ENCODE data around the gene MYMK.

The MYMK gene

GRCh38 chr9:133472753-133473378, 51.9 kb downstream of the MYMK start:
- Histone ChIP-seq H3K27me3 (ENCODE audit: insufficient read depth, low read length, poor library complexity) (no peaks in the 10 kb centered on the region), H2AFZ (ENCODE audit: low read depth, low read length) (no peak overlapping the region), H3K9ac (ENCODE audit: low read depth, low read length) (no peak overlapping the region), H3K9me3 (ENCODE audit: insufficient read depth, low read length, severe bottlenecking) (no peaks in the 10 kb centered on the region), H3K4me2 (ENCODE audit: insufficient read depth, low read length) (no peak overlapping the region), H3K27ac (ENCODE audit: low read length) (no peak overlapping the region), H3K79me2 (ENCODE audit: insufficient read depth, low read length) (no peaks in the 10 kb centered on the region), H3K4me3 (ENCODE audit: low read depth in 1 of 2, low read length in 2 of 2) (no peak overlapping the region), H3K4me1 (ENCODE audit: insufficient read depth, low read length) (peaks cover 5% of the 10 kb centered on the region), H3K36me3 (ENCODE audit: insufficient read depth, low read length) (peaks cover 24% of the 10 kb centered on the region), H4K20me1 (ENCODE audit: insufficient read depth, low read length) (no peaks in the 10 kb centered on the region; the same call in 1 of the 2 replicates)
- TF ChIP-seq EZH2 (IDR thresholded peaks at IDR 0.05; ENCODE audit: borderline replicate concordance, low read depth, low read length, severe bottlenecking) (no peak), CTCF (IDR thresholded peaks at IDR 0.05; ENCODE audit: borderline replicate concordance, extremely low read depth, low read length, poor library complexity, severe bottlenecking) (no peak)
- DNase-seq = no peak
- ATAC-seq (ENCODE audit: insufficient read depth, low read depth) = no peak

GRCh38 chr9:133472277-133472645, 52.5 kb downstream of the MYMK start:
- Histone ChIP-seq H3K4me1 (ENCODE audit: insufficient read depth, low read length) (no peaks in the 10 kb centered on the region), H2AFZ (ENCODE audit: low read depth, low read length) (no peak overlapping the region), H3K79me2 (ENCODE audit: insufficient read depth, low read length) (no peaks in the 10 kb centered on the region), H3K9ac (ENCODE audit: low read depth, low read length) (no peak overlapping the region), H3K27ac (ENCODE audit: low read length) (no peak overlapping the region), H3K4me3 (ENCODE audit: low read depth in 1 of 2, low read length in 2 of 2) (no peak overlapping the region), H3K36me3 (ENCODE audit: insufficient read depth, low read length) (peaks cover 24% of the 10 kb centered on the region), H3K27me3 (ENCODE audit: insufficient read depth, low read length, poor library complexity) (no peaks in the 10 kb centered on the region), H3K4me2 (ENCODE audit: insufficient read depth, low read length) (no peak overlapping the region), H3K9me3 (ENCODE audit: insufficient read depth, low read length, severe bottlenecking) (no peaks in the 10 kb centered on the region), H4K20me1 (ENCODE audit: insufficient read depth, low read length) (no peaks in the 10 kb centered on the region; the same call in 1 of the 2 replicates)
- DNase-seq (no peak), ATAC-seq (ENCODE audit: insufficient read depth, low read depth) (no peak)
- TF ChIP-seq CTCF (IDR thresholded peaks at IDR 0.05; ENCODE audit: borderline replicate concordance, extremely low read depth, low read length, poor library complexity, severe bottlenecking) (no peak), EZH2 (IDR thresholded peaks at IDR 0.05; ENCODE audit: borderline replicate concordance, low read depth, low read length, severe bottlenecking) (no peak)

GRCh38 chr9:133471551-133472276, 53.0 kb downstream of the MYMK start:
- no peaks in the 10 kb centered on the region for H3K9me3 ChIP-seq (ENCODE audit: insufficient read depth, low read length, severe bottlenecking)
- H3K79me2 ChIP-seq (ENCODE audit: insufficient read depth, low read length) = no peaks in the 10 kb centered on the region
- no peaks in the 10 kb centered on the region; the same call in 1 of the 2 replicates for H4K20me1 ChIP-seq (ENCODE audit: insufficient read depth, low read length)
- no peak overlapping the region for H3K4me3 ChIP-seq (ENCODE audit: low read depth in 1 of 2, low read length in 2 of 2)
- TF ChIP-seq EZH2 (IDR thresholded peaks at IDR 0.05; ENCODE audit: borderline replicate concordance, low read depth, low read length, severe bottlenecking) (no peak), CTCF (IDR thresholded peaks at IDR 0.05; ENCODE audit: borderline replicate concordance, extremely low read depth, low read length, poor library complexity, severe bottlenecking) (no peak)
- DNase-seq (no peak), ATAC-seq (ENCODE audit: insufficient read depth, low read depth) (no peak)
- H3K9ac ChIP-seq (ENCODE audit: low read depth, low read length) = no peak overlapping the region
- H3K27me3 ChIP-seq (ENCODE audit: insufficient read depth, low read length, poor library complexity) = no peaks in the 10 kb centered on the region
- no peak overlapping the region for H2AFZ ChIP-seq (ENCODE audit: low read depth, low read length)
- H3K27ac ChIP-seq (ENCODE audit: low read length) = no peak overlapping the region
- H3K36me3 ChIP-seq (ENCODE audit: insufficient read depth, low read length) = peaks cover 24% of the 10 kb centered on the region
- H3K4me2 ChIP-seq (ENCODE audit: insufficient read depth, low read length) = no peak overlapping the region
- no peaks in the 10 kb centered on the region for H3K4me1 ChIP-seq (ENCODE audit: insufficient read depth, low read length)

Data from DND-41 (cell line).